Gastroesophageal sphincter (tissue), 3 donors: ENCODE data around the gene SSC5D.

Experiments
- EP300 ChIP-seq: sonication (generic); formaldehyde crosslinking; IDR thresholded peaks from one replicate; pipeline ENCODE4 v1.6.1; 2017; ENCODE audit warnings: antibody characterized with exemption, mild to moderate bottlenecking
- POLR2A ChIP-seq, 2 donors: fragments of 450-650 bp; IDR thresholded peaks; one replicate each; pipeline ENCODE4 v1.6.1; 2017; ENCODE audit warnings: antibody characterized with exemption in 2 of 2, mild to moderate bottlenecking in 2 of 2, moderate library complexity in 1 of 2
- TF ChIP-seq, protein P1 (sequence below), 4 experiments: fragments of 200-600 bp in 2 of 4; fragments of 450-650 bp in 2 of 4; sonication (generic) in 1 of 4; IDR thresholded peaks; one replicate each; pipeline ENCODE4 v1.5.1; 2017 to 2019; ENCODE audit warnings: antibody characterized with exemption in 4 of 4, mild to moderate bottlenecking in 2 of 4, moderate library complexity in 2 of 4

DNA sequence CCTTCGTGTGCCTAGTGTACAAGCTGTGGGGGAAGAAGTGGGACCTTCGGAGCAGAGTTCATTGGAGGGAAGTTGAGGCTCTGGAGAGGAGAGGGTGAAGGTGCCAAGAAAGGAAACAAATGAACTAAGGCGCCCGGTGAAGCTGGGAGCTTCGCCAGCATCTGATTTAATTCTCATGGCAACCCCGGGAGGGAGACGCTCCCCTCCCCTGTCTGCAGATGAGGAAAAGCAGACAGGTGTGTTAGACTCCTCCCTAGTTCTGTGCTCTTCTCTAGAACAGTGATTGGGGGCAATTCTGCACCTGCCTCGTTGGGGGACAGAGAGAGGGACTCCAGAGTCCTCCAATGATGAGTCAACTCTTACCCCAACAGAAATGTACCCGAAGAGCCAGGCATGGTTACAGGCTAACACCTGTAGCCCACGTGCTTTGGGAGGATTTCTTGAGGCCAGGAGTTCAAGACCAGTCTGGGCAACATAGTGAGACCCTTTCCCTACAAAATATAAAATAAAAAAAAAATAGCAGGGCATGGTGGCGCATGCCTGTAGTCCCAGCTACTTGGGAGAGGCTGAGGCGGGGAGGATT, 4.2 kb downstream of the SSC5D start:
- TF ChIP-seq POLR2A (IDR thresholded peaks at IDR 0.05): no peak
- TF ChIP-seq, protein P1, sequence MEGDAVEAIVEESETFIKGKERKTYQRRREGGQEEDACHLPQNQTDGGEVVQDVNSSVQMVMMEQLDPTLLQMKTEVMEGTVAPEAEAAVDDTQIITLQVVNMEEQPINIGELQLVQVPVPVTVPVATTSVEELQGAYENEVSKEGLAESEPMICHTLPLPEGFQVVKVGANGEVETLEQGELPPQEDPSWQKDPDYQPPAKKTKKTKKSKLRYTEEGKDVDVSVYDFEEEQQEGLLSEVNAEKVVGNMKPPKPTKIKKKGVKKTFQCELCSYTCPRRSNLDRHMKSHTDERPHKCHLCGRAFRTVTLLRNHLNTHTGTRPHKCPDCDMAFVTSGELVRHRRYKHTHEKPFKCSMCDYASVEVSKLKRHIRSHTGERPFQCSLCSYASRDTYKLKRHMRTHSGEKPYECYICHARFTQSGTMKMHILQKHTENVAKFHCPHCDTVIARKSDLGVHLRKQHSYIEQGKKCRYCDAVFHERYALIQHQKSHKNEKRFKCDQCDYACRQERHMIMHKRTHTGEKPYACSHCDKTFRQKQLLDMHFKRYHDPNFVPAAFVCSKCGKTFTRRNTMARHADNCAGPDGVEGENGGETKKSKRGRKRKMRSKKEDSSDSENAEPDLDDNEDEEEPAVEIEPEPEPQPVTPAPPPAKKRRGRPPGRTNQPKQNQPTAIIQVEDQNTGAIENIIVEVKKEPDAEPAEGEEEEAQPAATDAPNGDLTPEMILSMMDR (IDR thresholded peaks at IDR 0.05): no peak
- no peak for TF ChIP-seq EP300
